VCaP (cell line): ENCODE measurements around the gene GJC2.

Experiments
- H3K27ac ChIP-seq: fragments of 450-650 bp; 2 replicates; pipeline ENCODE4 v1.5.1; 2017
- CTCF ChIP-seq: fragments of 450-650 bp; conservative IDR thresholded peaks from 2 replicates; pipeline ENCODE4 v1.5.1; 2017; ENCODE audit warnings: mild to moderate bottlenecking, moderate library complexity

Gene GJC2

DNA sequence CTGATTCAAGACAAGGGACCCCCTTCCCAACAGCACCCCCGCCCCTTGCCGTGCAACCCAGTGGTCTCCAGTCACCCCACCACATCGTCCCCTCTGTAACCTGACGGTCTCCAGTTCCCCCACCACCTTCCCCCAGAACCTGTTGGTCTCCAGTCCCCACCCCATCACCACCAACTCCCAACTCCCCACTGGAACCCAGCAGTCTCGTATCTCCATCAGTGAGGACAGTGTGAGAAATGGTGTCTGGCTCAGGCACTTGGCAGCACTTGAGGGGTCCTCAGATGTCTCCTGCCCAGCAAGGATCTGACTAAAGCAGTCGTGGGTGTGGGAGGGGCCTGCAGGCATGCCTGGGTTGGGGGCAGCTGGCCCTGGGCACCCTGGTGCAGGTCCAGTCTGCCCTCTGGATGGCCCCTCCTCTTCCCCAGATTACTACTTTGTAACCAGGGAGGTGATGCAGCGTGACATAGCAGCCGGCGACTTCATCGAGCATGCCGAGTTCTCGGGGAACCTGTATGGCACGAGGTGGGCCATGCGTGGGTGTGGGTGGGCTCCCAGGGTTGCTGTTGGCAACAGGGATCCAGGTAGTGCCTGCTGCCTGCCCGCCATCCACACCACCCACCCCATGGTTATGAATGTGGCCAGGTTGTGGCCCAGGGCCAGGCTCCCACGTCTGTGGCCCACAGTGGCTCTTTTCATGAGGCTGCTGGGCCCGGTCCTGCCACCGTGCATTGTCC, 3.1 kb upstream of the GJC2 start:
- no peak for TF ChIP-seq CTCF
- H3K27ac ChIP-seq = no peak overlapping the region

DNA sequence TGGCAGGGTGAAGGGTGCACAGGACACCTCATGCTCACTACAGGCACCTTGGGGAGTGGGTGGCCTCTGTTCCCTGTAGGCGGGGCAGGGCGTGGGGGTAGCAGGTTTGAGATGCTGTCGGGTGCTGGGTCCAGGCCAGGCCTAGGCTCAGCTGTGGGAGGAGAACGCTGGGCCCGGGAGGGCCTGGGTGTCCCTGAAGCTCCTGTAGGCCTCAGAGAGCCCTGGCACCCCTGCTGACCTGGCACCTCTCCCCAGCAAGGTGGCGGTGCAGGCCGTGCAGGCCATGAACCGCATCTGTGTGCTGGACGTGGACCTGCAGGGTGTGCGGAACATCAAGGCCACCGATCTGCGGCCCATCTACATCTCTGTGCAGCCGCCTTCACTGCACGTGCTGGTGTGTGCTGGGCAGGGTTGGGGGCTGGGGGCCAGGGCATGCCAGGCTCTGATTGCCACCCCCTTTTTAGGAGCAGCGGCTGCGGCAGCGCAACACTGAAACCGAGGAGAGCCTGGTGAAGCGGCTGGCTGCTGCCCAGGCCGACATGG, 2.5 kb upstream of the GJC2 start:
- TF ChIP-seq CTCF = no peak
- no peak overlapping the region for H3K27ac ChIP-seq

DNA sequence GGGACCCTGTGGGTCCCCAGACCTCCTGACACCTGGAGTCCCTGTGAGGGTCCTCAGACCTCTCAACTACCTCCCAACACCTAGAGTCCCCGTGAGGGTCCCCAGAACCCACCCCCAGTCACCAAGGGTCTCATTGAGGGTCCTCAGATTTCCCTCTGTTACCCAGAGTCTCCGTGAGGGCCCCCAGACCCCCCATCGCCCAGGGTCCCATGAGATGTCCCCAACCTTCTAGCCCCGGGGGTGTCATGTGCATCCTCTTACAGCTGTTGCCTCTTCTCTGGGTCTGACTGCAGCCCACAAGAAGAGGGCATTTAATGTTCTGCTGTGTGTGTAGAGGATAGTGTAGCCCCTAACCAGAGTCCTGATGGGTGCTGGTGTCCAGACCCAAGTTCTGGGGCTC, 2.0 kb upstream of the GJC2 start:
- no peak for TF ChIP-seq CTCF
- H3K27ac ChIP-seq = no peak overlapping the region

GRCh38 chr1:228148196-228148861, 1.4 kb upstream of the GJC2 start:
- H3K27ac ChIP-seq = no peak overlapping the region
- TF ChIP-seq CTCF = no peak

DNA sequence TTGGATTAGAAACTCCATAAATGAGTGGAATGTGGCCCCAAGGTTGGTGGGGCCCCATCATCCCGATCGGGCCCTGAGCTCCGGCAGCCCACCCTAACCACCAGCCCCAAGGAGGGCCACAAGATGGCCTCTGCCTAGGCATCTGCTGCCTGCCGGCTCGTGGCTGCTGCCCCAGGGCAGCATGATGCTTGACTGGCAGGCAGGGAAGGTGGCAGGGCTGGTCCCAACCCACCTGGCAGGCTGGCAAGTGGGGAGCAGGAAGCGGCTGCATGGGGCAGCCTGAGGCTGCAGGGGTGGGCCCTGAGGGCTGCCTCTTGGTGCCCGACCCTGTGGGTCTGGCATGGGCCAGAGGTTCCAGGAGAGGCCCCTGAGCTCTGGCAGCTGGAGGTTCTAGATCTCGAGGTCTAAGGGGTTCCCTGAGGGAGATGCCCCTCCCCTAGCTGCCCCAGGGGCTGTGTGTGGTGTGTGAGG, 760 bp upstream of the GJC2 start:
- H3K27ac ChIP-seq = no peak overlapping the region
- TF ChIP-seq CTCF = no peak

DNA sequence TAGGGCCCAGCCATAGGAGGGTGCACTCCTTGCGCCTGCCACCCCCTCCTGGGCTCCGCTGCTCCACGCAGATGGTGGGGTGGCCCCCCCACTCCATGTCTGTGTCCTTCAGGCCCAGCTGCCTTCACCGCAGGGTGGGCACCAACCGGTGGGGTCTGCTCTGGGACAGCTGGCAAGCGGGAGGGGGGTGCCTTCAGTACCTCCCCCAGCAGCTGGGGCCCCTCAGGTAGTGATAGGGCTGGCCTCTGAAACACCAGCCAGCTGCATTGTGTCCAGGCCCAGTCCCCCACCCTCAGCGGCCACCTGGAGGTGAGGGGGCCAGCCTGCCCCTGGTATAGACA, 360 bp downstream of the GJC2 start:
- no peak for TF ChIP-seq CTCF
- H3K27ac ChIP-seq = no peak overlapping the region

DNA sequence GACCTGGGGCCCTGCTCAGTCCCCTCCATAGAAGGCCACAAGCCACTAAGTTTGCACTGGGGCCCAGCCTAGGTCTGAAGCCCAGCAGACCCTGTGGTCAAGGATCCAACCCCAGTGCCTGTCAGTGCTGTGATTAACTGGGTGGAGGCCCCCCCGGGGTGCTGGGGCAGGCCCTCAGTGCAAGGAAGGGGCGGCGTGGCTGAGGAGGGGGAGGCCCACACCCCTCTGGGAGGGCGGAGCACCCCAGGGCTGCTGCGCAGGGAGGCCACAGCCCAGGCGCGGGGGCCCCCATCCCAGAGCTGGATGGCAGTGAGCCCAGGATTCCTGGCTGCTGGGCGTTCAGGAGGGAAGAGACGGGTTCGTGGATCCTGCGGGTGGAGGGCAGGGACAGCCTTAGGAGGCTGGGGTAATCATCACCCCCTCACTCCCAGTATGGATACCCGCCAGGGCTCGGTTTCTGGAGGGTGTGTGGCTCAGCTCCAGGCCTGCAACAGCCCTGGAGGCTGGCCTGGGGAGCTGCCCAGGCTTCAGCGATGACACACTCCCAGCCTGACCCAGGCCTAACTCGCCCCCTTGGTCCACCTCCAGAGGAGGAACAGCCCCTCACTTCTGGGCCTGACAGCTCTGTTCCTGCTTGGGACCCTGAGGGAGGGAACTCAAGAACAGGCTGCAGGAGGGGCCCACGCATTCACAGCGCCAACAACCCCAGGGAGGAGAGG, 890 bp downstream of the GJC2 start:
- no peak overlapping the region for H3K27ac ChIP-seq
- TF ChIP-seq CTCF = no peak
